ENCODE measurements around the gene VPS8. TPM values are rescaled to one million over a fixed set of nuclear protein-coding genes. Genes with fewer than 3 reads are reported as not detected.

VPS8 gene
- total and polyA plus RNA-seq, 4 donors = 49.3 to 155 (median 66.4) TPM

GRCh38 chr3:184796954-184797353 lies 15.0 kb upstream of the VPS8 start:
- DNase-seq (ENCODE audit: low read depth in 4 of 6, low spot score in 6 of 6) = no peak
- H3K4me3 ChIP-seq (ENCODE audit: low read depth, low read length) = no peak overlapping the region
- WGBS (ENCODE audit: insufficient coverage) = 93% methylated on average over 2 of the region's 3 CpGs

DNA sequence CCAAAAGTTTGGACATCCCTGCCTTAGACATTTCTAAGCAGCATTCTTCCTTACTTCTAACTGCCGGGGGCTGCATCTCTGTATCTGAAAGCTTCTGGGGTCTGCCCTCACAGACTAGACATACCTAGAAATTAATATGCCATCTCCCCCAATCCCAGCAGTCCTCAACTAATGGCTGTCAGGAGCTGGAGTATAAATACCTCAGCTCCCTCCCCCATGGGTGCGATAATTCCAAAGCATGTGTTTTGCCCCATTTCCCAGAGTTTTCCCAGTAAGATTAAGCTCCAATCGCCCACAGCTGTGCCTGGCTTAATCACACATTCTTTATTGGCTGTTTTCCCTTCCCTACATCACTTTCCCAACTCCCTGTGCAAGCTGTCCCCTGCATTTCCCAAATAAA lies 13.8 kb upstream of the VPS8 start:
- no peaks in the 10 kb centered on the region for H3K9me3 ChIP-seq (ENCODE audit: control insufficient read depth, insufficient read depth, low read length)
- H3K4me3 ChIP-seq (ENCODE audit: low read depth, low read length) = no peak overlapping the region
- H3K27me3 ChIP-seq (ENCODE audit: control insufficient read depth, insufficient read depth, low read length) = no peaks in the 10 kb centered on the region
- no peaks in the 10 kb centered on the region for H3K36me3 ChIP-seq (ENCODE audit: control insufficient read depth, insufficient read depth, low read length)
- WGBS (ENCODE audit: insufficient coverage) = 90% methylated on average over 3 of the region's 3 CpGs
- DNase-seq (ENCODE audit: low read depth in 4 of 6, low spot score in 6 of 6) = no peak
- H3K27ac ChIP-seq (ENCODE audit: low read depth, low read length) = no peak overlapping the region
- no peaks in the 10 kb centered on the region for H3K4me1 ChIP-seq (ENCODE audit: control insufficient read depth, insufficient read depth, low read length)

More at GRCh38 chr3:184796954-184797353, 15.0 kb upstream of the VPS8 start:
- H3K4me1 ChIP-seq (ENCODE audit: control insufficient read depth, insufficient read depth, low read length) = no peaks in the 10 kb centered on the region
- H3K27me3 ChIP-seq (ENCODE audit: control insufficient read depth, insufficient read depth, low read length) = no peaks in the 10 kb centered on the region
- H3K9me3 ChIP-seq (ENCODE audit: control insufficient read depth, insufficient read depth, low read length) = no peaks in the 10 kb centered on the region
- H3K36me3 ChIP-seq (ENCODE audit: control insufficient read depth, insufficient read depth, low read length) = no peaks in the 10 kb centered on the region
- H3K27ac ChIP-seq (ENCODE audit: low read depth, low read length) = no peak overlapping the region

DNA sequence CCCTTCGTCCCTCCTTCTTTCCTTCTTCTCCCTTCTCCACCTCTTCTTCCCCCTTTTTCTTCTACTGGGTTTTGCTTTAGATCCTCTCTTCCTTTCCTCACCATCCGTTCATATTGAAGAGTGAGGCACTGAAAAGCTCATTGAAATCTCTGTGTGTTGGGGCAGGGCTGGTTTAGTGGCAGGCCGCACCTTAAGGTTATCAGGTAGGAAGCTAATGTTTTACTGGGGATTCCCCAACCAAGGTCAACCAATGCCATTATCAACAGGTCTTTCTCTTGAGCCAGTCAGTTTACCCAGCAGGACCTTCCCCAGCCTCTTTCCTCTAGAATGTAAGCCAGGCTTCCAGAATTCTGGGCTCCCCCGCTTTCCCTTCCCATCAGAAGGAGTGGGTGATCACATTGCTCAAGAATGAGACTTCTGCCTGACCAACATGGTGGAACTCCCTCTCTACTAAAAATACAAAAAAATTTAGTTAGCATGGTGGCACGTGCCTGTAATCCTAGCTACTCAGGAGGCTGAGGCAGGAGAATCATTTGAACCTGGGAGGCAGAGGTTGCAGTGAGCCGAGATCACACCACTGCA lies 11.5 kb upstream of the VPS8 start:
- no peak overlapping the region for H3K27ac ChIP-seq (ENCODE audit: low read depth, low read length)
- DNase-seq (ENCODE audit: low read depth in 4 of 6, low spot score in 6 of 6) = no peak
- no peak overlapping the region for H3K4me3 ChIP-seq (ENCODE audit: low read depth, low read length)
- H3K4me1 ChIP-seq (ENCODE audit: control insufficient read depth, insufficient read depth, low read length) = no peaks in the 10 kb centered on the region
- no peaks in the 10 kb centered on the region for H3K36me3 ChIP-seq (ENCODE audit: control insufficient read depth, insufficient read depth, low read length)
- no peaks in the 10 kb centered on the region for H3K9me3 ChIP-seq (ENCODE audit: control insufficient read depth, insufficient read depth, low read length)
- H3K27me3 ChIP-seq (ENCODE audit: control insufficient read depth, insufficient read depth, low read length) = no peaks in the 10 kb centered on the region
- WGBS (ENCODE audit: insufficient coverage) = 80% methylated on average over 1 of the region's 6 CpGs

DNA sequence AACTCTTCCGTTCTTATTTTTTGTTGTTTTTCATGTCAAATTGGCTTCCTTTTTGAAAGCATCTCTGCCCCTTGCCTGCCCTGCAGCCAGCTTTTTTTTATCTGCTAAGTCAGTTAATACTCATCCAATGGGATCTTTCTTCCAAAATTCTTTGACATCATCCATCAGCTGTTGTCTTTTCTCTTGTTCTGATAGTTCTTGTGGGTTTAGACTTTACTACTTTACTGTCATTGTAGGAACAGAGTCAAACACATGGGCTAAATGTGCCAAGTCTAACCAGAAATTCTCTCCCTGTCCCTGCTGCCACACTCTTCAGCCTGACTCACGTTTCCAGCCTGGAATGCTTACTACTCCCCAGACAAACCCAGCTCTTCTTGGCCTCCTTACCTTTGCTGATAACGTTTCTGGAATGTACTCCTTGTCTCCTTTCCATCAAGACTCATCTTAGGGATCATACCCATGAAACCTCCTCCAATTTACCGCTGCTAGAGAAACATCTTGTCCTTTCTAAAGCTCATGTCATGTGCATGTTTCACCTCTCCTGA lies 10.7 kb upstream of the VPS8 start:
- Histone ChIP-seq H3K36me3 (ENCODE audit: control insufficient read depth, insufficient read depth, low read length) (no peaks in the 10 kb centered on the region), H3K27me3 (ENCODE audit: control insufficient read depth, insufficient read depth, low read length) (no peaks in the 10 kb centered on the region), H3K9me3 (ENCODE audit: control insufficient read depth, insufficient read depth, low read length) (no peaks in the 10 kb centered on the region), H3K27ac (ENCODE audit: low read depth, low read length) (no peak overlapping the region), H3K4me3 (ENCODE audit: low read depth, low read length) (no peak overlapping the region), H3K4me1 (ENCODE audit: control insufficient read depth, insufficient read depth, low read length) (no peaks in the 10 kb centered on the region)
- no peak for DNase-seq (ENCODE audit: low read depth in 4 of 6, low spot score in 6 of 6)
- 74% methylated on average over 4 of the region's 4 CpGs for WGBS (ENCODE audit: insufficient coverage)

- no CpG with 5 or more reads among the region's 4 CpGs for WGBS (ENCODE audit: insufficient coverage)
- peaks cover 4% of the 10 kb centered on the region for H3K4me1 ChIP-seq (ENCODE audit: control insufficient read depth, insufficient read depth, low read length)
- H3K27ac ChIP-seq (ENCODE audit: low read depth, low read length) = no peak overlapping the region
- H3K4me3 ChIP-seq (ENCODE audit: low read depth, low read length) = no peak overlapping the region
- DNase-seq (ENCODE audit: low read depth in 4 of 6, low spot score in 6 of 6) = no peak
- H3K36me3 ChIP-seq (ENCODE audit: control insufficient read depth, insufficient read depth, low read length) = no peaks in the 10 kb centered on the region
- no peaks in the 10 kb centered on the region for H3K27me3 ChIP-seq (ENCODE audit: control insufficient read depth, insufficient read depth, low read length)
- no peaks in the 10 kb centered on the region for H3K9me3 ChIP-seq (ENCODE audit: control insufficient read depth, insufficient read depth, low read length)
These were observed 9.8 kb upstream of the VPS8 start for GRCh38 chr3:184802150-184802549.

- WGBS (ENCODE audit: insufficient coverage) = 88% methylated on average over 1 of the region's 1 CpG
- Histone ChIP-seq H3K36me3 (ENCODE audit: control insufficient read depth, insufficient read depth, low read length) (no peaks in the 10 kb centered on the region), H3K27ac (ENCODE audit: low read depth, low read length) (no peak overlapping the region), H3K9me3 (ENCODE audit: control insufficient read depth, insufficient read depth, low read length) (no peaks in the 10 kb centered on the region), H3K4me3 (ENCODE audit: low read depth, low read length) (no peak overlapping the region), H3K4me1 (ENCODE audit: control insufficient read depth, insufficient read depth, low read length) (peaks cover 4% of the 10 kb centered on the region), H3K27me3 (ENCODE audit: control insufficient read depth, insufficient read depth, low read length) (no peaks in the 10 kb centered on the region)
- no peak for DNase-seq (ENCODE audit: low read depth in 4 of 6, low spot score in 6 of 6)
These were observed 7.2 kb upstream of the VPS8 start for GRCh38 chr3:184804801-184805200.

GRCh38 chr3:184805351-184806038 lies 6.5 kb upstream of the VPS8 start:
- H3K36me3 ChIP-seq (ENCODE audit: control insufficient read depth, insufficient read depth, low read length) = no peaks in the 10 kb centered on the region
- no peak overlapping the region for H3K27ac ChIP-seq (ENCODE audit: low read depth, low read length)
- no peaks in the 10 kb centered on the region for H3K27me3 ChIP-seq (ENCODE audit: control insufficient read depth, insufficient read depth, low read length)
- peaks cover 4% of the 10 kb centered on the region for H3K4me1 ChIP-seq (ENCODE audit: control insufficient read depth, insufficient read depth, low read length)
- no peaks in the 10 kb centered on the region for H3K9me3 ChIP-seq (ENCODE audit: control insufficient read depth, insufficient read depth, low read length)
- WGBS (ENCODE audit: insufficient coverage) = 77% methylated on average over 1 of the region's 3 CpGs
- peak in 1 of 6 donors; percentile 47 for DNase-seq (ENCODE audit: low read depth in 4 of 6, low spot score in 6 of 6)
- no peak overlapping the region for H3K4me3 ChIP-seq (ENCODE audit: low read depth, low read length)

DNA sequence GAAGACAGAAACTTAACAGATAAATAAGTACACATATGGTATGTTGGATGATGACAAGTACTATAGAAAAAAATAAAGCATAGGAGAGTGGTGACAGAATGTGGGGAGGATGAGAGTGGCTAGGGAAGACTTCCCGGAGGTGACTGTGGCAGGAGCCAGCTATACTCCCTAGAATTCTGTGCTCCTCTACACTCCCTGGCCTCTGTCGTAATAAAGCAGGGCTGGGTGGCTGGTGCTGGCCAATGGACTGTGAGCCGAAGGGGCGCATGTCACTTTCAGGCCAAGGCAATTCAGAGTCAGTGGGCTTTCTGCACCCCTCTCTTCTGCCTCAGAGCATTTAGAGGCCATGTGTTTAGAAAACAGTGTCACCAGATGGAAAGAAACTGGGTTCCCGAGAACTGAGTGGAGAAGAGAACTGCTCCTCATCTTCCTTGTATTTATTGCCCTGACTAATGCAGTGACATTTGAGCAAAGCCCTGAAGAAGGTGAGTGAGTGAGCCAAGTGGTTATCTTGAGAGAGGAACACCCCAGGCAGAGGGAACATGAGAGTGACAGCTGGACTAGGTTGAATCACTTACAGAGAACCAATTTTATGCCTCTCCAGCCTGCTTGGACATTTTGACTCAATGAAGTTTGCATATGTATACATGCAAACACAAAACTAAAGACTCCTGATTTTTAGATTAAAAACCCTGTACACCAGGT lies 5.2 kb upstream of the VPS8 start:
- no peak for DNase-seq (ENCODE audit: low read depth in 4 of 6, low spot score in 6 of 6)
- Histone ChIP-seq H3K27me3 (ENCODE audit: control insufficient read depth, insufficient read depth, low read length) (no peaks in the 10 kb centered on the region), H3K9me3 (ENCODE audit: control insufficient read depth, insufficient read depth, low read length) (no peaks in the 10 kb centered on the region), H3K4me1 (ENCODE audit: control insufficient read depth, insufficient read depth, low read length) (peaks cover 4% of the 10 kb centered on the region), H3K27ac (ENCODE audit: low read depth, low read length) (no peak overlapping the region), H3K36me3 (ENCODE audit: control insufficient read depth, insufficient read depth, low read length) (no peaks in the 10 kb centered on the region), H3K4me3 (ENCODE audit: low read depth, low read length) (no peak overlapping the region)
- 73% methylated on average over 4 of the region's 5 CpGs for WGBS (ENCODE audit: insufficient coverage)

DNA sequence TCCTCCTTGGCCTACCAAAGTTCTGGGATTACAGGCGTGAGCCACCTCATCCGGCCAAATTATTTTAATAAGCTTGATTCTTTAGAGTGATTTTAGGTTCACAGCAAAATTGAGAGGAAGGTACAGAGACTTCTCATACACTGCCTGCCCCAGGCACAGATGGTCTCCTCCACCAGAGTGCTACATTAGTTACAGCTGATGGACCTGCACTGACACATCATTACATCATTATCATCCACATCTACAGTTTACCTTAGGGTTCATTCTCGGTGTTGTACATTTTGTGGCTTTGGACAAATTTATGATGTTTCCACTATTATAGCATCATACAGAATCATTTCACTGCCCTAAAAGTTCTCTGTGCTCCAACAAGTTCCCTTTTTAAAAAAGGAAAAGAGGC lies 4.4 kb upstream of the VPS8 start:
- WGBS (ENCODE audit: insufficient coverage) = no CpG with 5 or more reads among the region's 3 CpGs
- peak in 1 of 6 donors; percentile 36 for DNase-seq (ENCODE audit: low read depth in 4 of 6, low spot score in 6 of 6)
- Histone ChIP-seq H3K9me3 (ENCODE audit: control insufficient read depth, insufficient read depth, low read length) (no peaks in the 10 kb centered on the region), H3K27ac (ENCODE audit: low read depth, low read length) (no peak overlapping the region), H3K4me3 (ENCODE audit: low read depth, low read length) (no peak overlapping the region), H3K27me3 (ENCODE audit: control insufficient read depth, insufficient read depth, low read length) (no peaks in the 10 kb centered on the region), H3K36me3 (ENCODE audit: control insufficient read depth, insufficient read depth, low read length) (no peaks in the 10 kb centered on the region), H3K4me1 (ENCODE audit: control insufficient read depth, insufficient read depth, low read length) (peaks cover 6% of the 10 kb centered on the region)
